ENCODE results near the gene SETX.

SETX gene, protein sequence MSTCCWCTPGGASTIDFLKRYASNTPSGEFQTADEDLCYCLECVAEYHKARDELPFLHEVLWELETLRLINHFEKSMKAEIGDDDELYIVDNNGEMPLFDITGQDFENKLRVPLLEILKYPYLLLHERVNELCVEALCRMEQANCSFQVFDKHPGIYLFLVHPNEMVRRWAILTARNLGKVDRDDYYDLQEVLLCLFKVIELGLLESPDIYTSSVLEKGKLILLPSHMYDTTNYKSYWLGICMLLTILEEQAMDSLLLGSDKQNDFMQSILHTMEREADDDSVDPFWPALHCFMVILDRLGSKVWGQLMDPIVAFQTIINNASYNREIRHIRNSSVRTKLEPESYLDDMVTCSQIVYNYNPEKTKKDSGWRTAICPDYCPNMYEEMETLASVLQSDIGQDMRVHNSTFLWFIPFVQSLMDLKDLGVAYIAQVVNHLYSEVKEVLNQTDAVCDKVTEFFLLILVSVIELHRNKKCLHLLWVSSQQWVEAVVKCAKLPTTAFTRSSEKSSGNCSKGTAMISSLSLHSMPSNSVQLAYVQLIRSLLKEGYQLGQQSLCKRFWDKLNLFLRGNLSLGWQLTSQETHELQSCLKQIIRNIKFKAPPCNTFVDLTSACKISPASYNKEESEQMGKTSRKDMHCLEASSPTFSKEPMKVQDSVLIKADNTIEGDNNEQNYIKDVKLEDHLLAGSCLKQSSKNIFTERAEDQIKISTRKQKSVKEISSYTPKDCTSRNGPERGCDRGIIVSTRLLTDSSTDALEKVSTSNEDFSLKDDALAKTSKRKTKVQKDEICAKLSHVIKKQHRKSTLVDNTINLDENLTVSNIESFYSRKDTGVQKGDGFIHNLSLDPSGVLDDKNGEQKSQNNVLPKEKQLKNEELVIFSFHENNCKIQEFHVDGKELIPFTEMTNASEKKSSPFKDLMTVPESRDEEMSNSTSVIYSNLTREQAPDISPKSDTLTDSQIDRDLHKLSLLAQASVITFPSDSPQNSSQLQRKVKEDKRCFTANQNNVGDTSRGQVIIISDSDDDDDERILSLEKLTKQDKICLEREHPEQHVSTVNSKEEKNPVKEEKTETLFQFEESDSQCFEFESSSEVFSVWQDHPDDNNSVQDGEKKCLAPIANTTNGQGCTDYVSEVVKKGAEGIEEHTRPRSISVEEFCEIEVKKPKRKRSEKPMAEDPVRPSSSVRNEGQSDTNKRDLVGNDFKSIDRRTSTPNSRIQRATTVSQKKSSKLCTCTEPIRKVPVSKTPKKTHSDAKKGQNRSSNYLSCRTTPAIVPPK (N-terminal part only)

DNA sequence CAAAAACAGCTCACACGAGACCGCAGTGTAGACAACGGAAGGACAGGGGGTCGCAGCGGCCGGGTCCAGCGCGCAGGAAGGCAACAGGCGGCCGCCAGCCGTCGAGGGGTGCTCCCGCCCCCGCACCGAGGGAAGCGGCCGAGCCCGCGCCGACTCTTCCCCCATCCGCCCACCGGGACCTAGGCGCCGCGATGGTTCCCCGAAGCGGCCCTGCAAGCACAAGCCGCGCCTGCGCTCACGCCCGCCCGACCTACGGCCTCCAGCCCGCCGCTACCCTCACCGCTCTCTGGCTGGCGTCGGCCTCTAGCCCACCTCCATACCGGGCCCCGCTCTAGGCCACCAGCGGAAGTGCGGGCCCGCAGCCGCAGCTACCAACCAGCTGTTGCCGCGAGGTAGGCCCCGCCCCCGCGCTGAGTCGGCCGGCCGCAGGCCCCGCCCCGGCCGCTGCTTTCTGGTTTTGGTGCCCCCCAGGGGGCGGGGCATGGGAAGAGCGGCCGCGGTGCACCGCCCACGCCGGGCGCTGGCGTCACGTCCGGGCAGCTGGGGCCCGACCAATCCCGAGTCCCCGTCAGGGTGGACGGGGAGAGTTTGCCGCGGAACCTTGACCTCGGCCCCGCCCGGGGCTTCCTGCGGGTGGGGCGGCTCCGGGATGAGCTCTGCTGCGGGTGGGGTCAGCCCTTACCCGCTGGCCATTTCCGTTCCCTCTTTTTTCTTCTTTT, at the start of gene SETX:
Gene SETX (minus strand): TSS at position 350 of the 719 bp plus-strand sequence. CDS start 5,558 bp downstream, outside the sequence.
- H3K4me3 ChIP-seq (ENCODE audit: low read depth, low read length): peak within 1 kb of the TSS; percentile 87
- peaks cover 23% of the 10 kb centered on the region for H3K36me3 ChIP-seq (replicated peaks)
- TF ChIP-seq, protein P1, sequence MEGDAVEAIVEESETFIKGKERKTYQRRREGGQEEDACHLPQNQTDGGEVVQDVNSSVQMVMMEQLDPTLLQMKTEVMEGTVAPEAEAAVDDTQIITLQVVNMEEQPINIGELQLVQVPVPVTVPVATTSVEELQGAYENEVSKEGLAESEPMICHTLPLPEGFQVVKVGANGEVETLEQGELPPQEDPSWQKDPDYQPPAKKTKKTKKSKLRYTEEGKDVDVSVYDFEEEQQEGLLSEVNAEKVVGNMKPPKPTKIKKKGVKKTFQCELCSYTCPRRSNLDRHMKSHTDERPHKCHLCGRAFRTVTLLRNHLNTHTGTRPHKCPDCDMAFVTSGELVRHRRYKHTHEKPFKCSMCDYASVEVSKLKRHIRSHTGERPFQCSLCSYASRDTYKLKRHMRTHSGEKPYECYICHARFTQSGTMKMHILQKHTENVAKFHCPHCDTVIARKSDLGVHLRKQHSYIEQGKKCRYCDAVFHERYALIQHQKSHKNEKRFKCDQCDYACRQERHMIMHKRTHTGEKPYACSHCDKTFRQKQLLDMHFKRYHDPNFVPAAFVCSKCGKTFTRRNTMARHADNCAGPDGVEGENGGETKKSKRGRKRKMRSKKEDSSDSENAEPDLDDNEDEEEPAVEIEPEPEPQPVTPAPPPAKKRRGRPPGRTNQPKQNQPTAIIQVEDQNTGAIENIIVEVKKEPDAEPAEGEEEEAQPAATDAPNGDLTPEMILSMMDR (IDR thresholded peaks at IDR 0.05; ENCODE audit: low read depth, low read length, missing control alignments): no peak
- in situ Hi-C loops (cut with HindIII; ENCODE audit: low pct_ligation_motif_present, low sequenced_read_pairs): no loop called here
- DNase-seq: peak; percentile 91
- peak within 1 kb of the TSS; percentile 92 for H3K27ac ChIP-seq
- H3K27me3 ChIP-seq (replicated peaks): no peaks in the 10 kb centered on the region

DNA sequence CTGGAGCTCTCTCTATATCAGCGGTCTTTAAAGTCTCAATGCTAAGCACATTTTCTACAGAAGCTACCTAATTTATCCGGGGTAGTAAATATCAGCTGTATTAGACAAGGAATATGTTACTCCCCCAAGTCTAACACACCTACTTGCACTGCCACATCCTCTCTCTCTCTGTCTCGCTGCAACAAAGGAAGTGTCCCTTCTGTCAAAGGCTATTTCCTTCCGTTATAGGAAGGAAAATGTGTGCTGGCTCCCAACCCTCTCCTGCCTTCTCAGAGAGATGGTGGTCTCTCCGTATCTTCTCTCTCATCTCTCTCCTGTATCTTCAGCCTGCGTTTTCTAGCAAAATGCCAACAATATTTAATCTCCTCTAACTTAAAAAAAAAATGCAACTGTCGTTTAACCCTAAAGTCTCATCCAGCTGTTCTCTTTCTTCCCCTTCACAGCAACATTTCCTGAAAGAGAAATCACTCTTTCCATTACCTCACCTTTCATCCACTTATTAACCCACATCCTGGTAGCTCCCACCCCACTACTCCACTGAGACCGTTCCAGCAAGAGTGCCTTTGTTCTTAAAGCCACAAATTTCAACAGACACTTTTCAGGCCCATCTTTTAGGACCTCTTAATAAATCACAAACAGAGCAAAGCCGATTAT, 49.6 kb upstream of the SETX start:
- DNase-seq: no peak

DNA sequence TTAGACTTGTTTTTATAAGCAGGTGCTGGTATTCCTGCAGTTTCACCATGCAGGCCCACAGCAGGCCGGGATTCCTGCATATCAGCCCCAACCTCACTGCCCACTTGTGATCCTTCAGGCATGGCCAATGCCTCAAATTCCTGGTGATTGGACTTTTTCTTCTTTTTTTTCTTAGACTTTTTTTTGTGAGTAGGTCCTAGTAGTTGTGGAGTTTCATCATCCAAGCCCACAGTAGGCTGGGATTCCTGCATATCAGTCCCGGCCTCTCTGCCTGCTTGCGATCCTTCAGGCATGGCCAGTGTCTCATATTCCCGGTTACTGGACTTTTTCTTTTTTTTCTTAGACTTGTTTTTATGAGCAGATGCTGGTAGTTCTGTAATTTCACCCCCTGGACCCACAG, 47.0 kb upstream of the SETX start:
- no peak for DNase-seq
- TF ChIP-seq, protein P1 (IDR thresholded peaks at IDR 0.05; ENCODE audit: low read depth, low read length, missing control alignments): no peak
- Histone ChIP-seq H3K27me3 (replicated peaks) (no peaks in the 10 kb centered on the region), H3K27ac (no peak overlapping the region), H3K4me3 (ENCODE audit: low read depth, low read length) (no peak overlapping the region), H3K36me3 (replicated peaks) (peaks cover 30% of the 10 kb centered on the region)
- in situ Hi-C loops (cut with HindIII; ENCODE audit: low pct_ligation_motif_present, low sequenced_read_pairs): no loop called here

More for the DNA sequence above, 49.6 kb upstream of the SETX start:
- in situ Hi-C loops (cut with HindIII; ENCODE audit: low pct_ligation_motif_present, low sequenced_read_pairs): no loop called here
- Histone ChIP-seq H3K27ac (no peak overlapping the region), H3K4me3 (ENCODE audit: low read depth, low read length) (no peak overlapping the region), H3K36me3 (replicated peaks) (peaks cover 13% of the 10 kb centered on the region), H3K27me3 (replicated peaks) (no peaks in the 10 kb centered on the region)
- TF ChIP-seq, protein P1 (IDR thresholded peaks at IDR 0.05; ENCODE audit: low read depth, low read length, missing control alignments): no peak

DNA sequence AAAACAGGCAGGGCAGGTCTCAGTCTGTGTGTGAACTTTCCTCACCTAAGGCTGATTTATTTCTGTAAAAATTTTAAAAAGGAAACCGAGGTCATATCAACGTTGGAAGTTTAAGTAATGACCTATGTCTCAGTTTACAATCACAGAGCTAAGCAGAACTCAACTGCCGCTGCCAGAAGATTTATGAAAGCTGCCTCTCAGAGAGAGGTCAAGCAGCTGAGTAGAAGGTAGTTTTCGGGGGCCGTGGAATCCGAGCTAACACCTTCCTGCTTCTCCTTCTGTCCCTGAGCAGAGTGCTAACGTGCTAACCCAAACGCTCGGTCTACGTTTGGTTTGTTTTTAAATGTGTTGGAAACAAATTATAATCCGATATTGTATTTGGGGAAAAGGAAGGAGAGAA, 40.8 kb upstream of the SETX start:
- Histone ChIP-seq H3K27ac (no peak overlapping the region), H3K36me3 (replicated peaks) (peaks cover 65% of the 10 kb centered on the region), H3K4me3 (ENCODE audit: low read depth, low read length) (no peak overlapping the region), H3K27me3 (replicated peaks) (no peaks in the 10 kb centered on the region)
- TF ChIP-seq, protein P1 (IDR thresholded peaks at IDR 0.05; ENCODE audit: low read depth, low read length, missing control alignments): no peak
- in situ Hi-C loops (cut with HindIII; ENCODE audit: low pct_ligation_motif_present, low sequenced_read_pairs): no loop called here
- no peak for DNase-seq
